Skin epidermis (tissue), 12 donors: ENCODE data around the gene PRTFDC1.

Source experiments
- H3K27ac ChIP-seq, 21 experiments: fragments of 200-600 bp; sonication (generic) in 11 of 21; one replicate each; pipeline ENCODE4 v1.5.0; 2020; ENCODE audit warnings: mild to moderate bottlenecking in 3 of 21, inconsistent platforms in 2 of 21, moderate library complexity in 2 of 21
- H3K4me3 ChIP-seq, 7 experiments: fragments of 200-600 bp; sonication (generic) in 2 of 7; one replicate each; pipeline ENCODE4 v1.5.0; 2020; ENCODE audit warnings: inconsistent platforms in 2 of 7, mild to moderate bottlenecking in 2 of 7, moderate library complexity in 1 of 7

PRTFDC1 gene

DNA sequence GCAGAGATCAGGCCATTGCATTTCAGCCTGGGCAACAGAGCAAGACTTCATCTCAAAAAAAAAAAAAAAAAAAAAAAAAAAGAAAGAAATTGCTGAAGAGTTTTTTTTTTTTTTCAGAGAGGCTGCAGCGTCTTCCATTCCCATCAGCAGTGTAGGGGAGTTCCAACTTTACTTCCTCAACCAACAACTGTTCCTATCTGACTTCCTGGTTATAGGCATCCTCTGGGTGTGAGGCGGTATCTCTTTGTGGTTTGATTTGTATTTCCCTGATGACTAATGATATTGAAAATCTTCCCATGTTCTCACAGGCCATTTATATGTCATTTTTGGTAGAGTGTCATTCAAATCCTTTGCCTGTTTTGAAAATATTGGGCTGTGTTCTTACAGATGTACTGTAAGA, 40.2 kb downstream of the PRTFDC1 start:
- no peak overlapping the region for H3K27ac ChIP-seq

DNA sequence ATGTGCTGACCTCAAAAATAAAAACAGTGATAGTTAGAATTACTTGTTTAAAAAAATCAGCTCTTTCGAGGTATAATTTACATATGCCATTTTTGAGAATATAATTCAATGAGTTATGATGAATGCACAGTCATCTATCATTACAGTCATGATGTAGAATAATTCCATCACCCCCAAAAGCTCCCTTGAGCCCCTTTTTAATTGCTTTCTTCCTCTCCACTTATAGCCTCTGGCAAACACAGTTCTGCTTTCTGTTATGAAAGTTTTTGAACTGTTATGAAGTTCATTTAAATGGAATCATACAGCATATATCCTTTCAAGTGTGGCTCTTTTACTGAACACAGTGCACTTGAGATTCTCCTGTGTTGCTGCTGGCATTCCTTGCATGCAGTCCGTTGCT, 41.4 kb downstream of the PRTFDC1 start:
- no peak overlapping the region for H3K4me3 ChIP-seq
- no peak overlapping the region for H3K27ac ChIP-seq

More for the DNA sequence above, 40.2 kb downstream of the PRTFDC1 start:
- no peak overlapping the region for H3K4me3 ChIP-seq

DNA sequence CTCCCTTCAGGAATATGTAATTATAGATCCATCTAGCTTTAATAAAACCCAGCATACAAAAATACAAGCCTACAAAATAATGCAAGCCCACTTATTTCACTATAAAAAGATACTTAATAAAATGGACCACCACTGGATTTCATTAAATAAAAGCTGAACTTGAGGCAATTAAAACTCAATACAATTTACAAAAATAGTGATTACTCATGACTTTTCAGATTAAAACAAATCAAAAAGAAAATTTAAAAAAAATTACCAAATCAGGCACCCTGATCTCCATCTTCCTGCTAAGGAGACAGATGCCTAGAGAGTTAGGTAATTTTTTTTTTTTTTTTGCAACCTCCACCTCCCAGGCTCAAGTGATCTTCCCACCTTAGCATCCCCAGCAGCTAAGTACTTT, 41.8 kb downstream of the PRTFDC1 start:
- Histone ChIP-seq H3K4me3 (no peak overlapping the region), H3K27ac (no peak overlapping the region)

DNA sequence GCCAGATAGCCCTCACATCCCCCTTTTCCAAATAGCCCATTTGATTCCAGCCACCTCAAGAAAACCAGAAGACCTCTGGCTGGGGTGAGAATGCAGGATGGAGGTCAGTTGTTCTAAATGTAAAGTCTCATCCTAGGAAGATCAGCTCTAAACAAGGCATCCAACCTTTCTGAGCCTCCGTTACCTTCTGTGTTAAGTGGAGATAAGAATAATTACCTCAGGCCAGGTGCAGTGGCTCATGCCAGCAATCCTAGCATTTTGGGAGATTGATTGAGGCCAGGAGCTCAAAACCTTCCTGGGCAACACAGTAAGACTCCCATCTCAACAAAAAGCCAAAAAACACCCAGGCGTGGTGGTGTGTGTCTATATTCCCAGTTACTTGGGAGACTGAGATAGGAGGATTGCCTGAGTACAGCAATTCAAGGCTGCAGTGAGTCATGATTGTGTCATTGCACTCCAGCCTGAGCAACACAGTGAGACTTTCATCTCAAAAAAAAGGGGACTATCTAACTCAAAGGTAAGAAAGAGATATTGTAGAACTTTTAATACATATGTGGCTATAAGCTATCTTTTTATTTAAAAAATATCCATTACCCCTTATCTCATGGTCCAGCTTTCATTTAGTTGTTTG, 43.5 kb downstream of the PRTFDC1 start:
- Histone ChIP-seq H3K27ac (no peak overlapping the region), H3K4me3 (no peak overlapping the region)

DNA sequence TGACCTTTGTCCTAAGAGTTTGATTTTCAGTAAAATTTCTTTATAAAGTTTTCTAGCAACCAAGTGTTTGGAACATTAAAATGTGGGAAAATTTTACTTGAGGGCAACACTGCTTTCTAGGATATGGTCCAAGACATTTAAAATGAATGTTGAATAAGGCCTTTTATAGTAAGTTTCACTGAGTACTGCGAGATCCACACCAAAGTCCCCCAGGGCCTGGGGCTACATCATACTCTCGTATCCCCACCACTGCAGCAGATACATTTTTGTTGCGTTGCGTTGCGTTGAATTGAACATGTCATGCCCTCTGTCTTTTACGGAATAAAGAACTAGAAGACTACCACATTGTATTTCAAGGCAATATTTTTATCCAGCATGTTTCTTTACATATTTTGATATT, 44.5 kb downstream of the PRTFDC1 start:
- H3K27ac ChIP-seq = no peak overlapping the region
- H3K4me3 ChIP-seq = no peak overlapping the region

DNA sequence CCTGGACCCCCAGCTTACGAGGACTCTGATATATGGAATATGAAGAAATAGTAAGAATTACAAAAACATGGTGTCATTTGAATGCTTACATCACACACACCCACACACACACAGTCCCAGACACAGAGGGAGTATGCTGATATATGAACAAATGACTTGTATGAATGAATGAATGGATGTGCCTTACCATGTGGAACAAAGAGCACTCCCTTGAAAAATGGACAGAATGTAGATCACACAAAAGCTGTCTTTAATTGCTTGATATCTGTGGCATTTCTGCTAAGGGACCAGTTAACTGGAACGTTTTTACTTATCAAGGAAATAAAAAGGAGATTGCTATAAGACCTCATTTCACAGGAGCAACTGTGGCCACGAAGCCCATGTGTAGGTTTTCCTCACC, 46.0 kb downstream of the PRTFDC1 start:
- no peak overlapping the region for H3K4me3 ChIP-seq
- H3K27ac ChIP-seq = no peak overlapping the region

DNA sequence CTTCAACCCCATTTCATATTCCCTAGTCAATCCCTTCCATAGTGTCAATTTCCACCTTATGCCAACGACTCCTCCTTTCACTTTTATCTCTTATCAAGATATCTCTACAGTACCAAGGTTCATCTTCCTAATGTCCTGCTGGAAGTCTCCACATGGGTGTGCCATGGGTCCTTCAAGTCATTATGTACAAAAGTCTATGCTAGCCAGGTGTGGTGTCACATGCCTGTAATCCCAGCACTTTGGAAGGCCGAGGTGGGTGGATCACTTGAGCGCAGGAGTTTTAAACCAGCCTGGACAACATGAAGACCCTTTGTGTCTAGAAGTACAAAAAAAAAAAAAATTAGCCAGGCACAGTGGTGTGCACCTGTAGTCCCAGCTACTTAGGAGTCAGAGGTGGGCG, 47.6 kb downstream of the PRTFDC1 start:
- Histone ChIP-seq H3K27ac (no peak overlapping the region), H3K4me3 (no peak overlapping the region)

DNA sequence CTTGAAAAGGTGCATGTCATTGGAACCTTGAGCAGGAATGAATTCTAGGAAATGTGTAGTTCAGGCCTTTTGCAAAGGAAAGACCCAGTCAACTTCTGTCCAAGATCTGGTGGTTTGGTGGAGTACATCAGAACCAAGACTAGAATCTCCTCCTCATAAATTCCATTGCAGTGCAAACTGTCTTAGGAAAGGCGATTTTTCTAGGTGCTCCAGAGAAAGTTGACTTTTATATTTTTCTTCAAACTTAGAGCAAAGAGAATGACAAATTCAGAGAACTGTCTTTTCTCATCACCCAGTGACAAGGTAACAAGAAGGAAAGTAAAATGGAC, 50.0 kb downstream of the PRTFDC1 start:
- Histone ChIP-seq H3K4me3 (no peak overlapping the region), H3K27ac (peak overlapping the region in 6 of 21 experiments; percentile 4 to 75 (median 50))

DNA sequence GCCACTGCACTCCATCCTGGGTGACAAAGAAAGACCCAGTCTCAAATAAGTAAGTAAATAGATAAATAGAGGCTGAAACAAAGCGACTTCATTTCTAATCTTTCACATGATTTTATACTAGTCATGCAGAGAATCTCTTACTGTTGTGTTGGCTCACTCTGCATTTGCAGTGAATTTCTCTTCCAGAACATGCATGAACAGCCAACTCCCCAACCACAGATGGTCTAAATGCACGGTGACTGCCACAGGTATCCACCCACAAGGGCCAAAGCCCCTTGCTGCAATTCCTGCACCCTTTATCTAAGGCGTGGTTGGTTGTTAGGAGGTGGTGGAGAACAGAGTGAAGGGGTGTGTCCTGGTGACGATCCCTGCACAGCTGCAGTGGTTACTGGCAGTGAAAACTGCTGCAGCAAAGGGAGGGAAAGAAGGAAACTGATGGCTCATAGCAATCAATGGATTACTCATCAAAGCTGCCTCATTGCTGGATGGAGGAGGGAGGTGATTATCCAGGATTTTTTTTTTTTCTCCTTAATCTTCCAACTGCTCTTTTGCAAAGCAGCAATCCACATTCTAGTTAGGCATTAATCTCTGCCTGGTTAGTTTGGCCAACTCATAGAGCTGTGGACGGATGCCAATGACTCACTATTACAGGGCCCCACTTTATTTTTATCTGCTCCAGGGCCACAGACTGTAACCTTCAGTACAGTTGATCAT, 50.6 kb downstream of the PRTFDC1 start:
- H3K4me3 ChIP-seq = no peak overlapping the region
- H3K27ac ChIP-seq = peak overlapping the region in 15 of 21 experiments; percentile 4 to 78 (median 55)

DNA sequence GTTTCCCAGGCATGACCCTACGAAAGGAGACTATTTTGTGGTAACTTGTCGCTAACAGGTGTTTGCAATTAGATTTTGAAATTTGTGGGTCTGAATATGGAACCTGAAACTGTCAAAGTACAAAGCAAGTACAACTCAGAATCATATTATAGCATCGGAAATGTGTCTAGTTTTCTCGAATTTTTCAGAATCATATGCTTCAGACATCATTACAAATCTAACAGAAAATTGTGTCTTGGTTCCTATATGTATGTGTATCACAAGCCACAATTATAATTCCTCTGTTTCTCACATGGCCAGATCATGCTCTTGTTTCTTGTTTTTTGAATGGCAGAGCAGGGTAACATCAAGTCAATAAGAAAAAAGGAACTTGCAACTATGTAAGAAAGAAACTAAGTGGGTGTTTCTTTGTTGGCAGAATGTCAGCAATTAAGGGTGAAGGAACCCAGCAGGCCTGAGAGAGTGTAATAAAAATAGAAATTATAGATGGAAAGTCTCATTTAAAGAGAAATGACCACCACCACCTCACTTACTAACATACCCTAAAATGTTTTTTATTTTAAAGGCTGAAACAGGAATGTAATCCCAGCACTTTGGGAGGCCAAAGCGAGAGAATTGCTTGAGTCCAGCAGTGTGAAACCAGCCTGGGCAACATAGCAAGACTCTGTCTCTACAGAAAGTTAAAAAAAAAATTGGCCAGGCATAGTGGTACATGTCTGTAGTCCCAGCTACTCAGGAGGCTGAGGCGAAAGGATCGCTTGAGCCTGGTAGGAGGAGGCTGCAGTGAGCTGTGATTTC, 51.3 kb downstream of the PRTFDC1 start:
- Histone ChIP-seq H3K4me3 (no peak overlapping the region), H3K27ac (peak overlapping the region in 14 of 21 experiments; percentile 9 to 78 (median 61))

DNA sequence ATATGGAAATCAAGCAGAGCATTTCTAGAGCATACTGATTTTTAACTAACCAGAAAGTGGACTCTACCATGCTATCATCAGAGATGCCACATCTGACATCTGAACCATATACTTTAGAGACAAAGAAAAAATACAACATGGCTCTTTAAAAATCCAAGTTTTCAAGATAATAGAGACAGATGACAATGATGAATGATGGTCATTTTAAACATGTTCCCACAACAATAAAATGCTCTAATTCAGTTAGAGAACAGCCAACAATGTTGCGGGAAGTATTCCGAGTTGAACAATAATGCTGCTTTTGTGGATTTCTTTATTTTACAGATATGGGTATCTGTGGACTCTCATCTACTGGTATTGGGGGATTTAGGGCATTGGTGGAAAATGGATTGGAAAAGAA, 52.8 kb downstream of the PRTFDC1 start:
- H3K4me3 ChIP-seq = no peak overlapping the region
- no peak overlapping the region for H3K27ac ChIP-seq

DNA sequence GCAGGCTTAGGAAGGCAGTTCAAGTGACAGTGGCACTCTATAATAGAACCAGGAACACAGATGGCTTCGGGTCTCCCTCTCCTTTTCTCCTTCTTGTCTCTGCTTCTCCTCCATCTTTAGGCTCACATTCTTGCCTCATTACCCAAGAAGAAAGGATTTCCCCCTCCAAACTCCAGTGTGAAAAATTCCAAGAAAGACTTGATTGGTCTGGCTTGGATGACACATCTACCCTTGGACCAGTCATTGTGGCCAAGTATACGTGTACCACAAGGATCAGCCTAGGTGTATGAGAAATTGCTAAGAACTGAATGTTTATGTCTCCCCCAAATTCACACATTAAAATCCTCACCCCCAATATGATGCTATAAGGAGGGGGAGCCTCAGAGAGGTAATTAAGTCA, 53.9 kb downstream of the PRTFDC1 start:
- no peak overlapping the region for H3K27ac ChIP-seq

DNA sequence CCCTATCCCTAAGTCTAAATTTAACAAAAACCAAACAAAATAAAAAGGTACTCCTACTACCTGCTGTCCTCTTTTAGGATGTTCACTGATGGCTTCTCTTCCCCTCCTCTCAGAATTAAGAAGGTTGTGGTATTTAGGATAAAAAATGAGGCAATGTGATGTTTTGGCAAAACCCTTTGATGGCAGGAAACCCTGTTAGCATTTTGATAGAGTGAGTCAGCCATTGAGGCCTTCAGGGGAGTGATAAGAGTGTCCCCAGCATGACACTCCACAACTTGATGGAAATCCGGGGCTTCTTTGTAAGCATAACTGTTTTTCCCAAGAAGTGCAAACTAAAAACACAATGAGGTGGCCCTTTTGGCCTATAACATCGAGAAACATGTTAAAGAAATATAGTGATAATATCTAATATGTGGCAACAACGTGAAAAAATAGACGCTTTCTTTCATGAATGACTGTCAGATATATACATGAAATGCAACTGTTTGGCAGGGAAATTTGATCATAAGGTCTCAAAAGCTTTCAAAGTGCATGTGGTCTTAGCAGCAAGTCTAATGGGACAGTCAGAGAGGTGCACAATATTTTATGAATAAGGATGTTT, 55.0 kb downstream of the PRTFDC1 start:
- H3K27ac ChIP-seq = peak overlapping the region in 1 of 21 experiments; percentile 29

More for the DNA sequence above, 53.9 kb downstream of the PRTFDC1 start:
- no peak overlapping the region for H3K4me3 ChIP-seq

DNA sequence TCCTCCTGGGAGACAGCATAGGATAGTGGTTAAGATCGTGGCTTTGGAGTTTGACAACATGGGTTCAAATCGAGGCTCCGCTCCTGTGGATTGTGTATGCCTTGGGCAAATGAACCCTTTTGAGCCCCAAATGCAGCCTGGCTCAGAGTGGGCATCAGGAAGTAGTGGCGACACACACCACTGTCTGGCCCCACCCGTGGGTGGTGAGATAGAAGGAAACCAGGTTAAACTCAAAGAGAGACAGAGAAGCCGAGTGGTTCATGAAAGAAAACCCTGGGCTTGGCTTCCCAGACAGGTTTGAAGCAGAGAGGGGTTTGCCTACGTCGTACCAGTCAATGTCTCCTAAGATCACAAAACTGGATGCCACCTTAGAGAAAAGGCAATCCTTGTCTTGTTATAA, 57.7 kb downstream of the PRTFDC1 start:
- peak overlapping the region in 8 of 21 experiments; percentile 3 to 69 (median 40) for H3K27ac ChIP-seq
- H3K4me3 ChIP-seq = no peak overlapping the region

More for the DNA sequence above, 55.0 kb downstream of the PRTFDC1 start:
- H3K4me3 ChIP-seq = no peak overlapping the region

DNA sequence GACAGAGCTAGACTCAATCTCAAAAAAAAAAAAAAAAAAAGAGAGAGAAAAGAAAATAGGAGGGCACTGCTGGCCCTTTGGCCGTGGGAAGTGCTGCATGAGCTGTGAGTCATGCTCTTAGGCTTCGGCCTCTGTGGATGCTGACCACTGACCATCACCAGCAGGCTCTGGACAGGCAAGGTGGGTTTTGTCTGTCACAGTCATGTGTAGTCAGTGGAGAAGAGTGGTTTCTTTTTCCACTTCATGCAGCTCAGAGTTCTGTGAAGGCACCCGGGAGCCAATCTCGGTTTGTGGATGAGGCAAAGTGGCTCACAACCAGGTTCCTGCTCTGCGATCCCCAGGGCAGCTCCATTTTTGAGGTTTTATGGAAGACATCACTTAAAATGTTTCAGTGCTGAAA, 58.1 kb downstream of the PRTFDC1 start:
- peak overlapping the region in 9 of 21 experiments; percentile 3 to 69 (median 36) for H3K27ac ChIP-seq
- no peak overlapping the region for H3K4me3 ChIP-seq

DNA sequence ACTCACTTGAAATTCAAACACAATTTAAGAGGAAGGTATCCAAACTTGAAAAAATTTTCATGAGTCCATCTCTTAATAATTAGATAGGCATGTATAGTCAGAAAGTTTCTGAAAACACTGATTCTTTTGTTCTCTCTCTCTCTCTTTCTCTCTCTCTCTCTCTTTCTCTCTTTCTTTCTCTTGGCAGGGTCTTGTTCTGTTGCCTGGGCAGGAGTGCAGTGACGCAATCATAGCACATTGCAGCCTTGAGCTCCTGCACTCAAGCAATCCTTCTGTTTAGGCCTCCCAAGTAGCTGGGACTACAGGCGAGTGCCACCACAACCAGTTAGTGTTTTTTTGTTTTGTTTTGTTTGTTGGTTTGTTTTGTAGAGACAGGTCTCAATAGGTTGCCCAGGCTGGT, 59.3 kb downstream of the PRTFDC1 start:
- H3K4me3 ChIP-seq = no peak overlapping the region
- H3K27ac ChIP-seq = no peak overlapping the region

DNA sequence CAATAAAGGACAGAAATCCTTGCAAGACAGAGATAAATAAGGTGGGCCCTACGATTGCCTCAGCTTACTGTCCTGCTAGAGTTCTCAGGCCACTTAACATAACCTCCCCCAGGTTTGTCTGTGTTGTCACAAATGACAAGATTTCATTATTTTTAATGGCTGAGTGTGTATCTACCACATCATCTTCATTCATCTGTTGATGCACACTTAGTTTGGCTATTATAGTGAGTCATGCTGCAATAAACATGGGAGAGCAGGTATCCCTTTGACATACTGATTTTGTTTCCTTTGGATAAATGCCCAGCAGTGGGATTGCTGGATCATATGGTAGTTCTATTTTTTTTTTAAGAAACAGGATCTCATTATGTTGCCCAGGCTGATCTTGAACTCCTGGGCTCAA, 60.6 kb downstream of the PRTFDC1 start:
- H3K4me3 ChIP-seq = no peak overlapping the region
- H3K27ac ChIP-seq = no peak overlapping the region

DNA sequence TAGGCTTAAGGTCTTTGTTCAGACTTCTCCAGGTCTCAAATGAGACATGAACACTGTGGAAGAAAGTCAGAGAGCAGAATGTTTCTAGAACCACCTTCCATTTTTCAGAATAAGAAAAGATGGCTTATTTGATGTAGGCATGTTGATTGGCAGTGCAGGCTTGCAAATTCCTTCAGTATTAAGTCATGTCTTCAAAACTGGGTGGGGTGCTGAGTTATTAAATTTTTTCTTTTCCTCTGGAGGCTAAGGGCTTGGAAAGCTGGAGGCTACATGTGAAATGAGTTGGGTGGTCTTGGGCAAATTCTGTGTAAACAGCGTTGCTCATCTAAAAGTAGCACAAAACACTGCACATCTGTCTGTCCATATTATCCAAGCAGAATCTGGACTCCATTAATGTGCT, 62.8 kb downstream of the PRTFDC1 start:
- peak overlapping the region in 4 of 21 experiments; percentile 23 to 74 (median 42) for H3K27ac ChIP-seq
- no peak overlapping the region for H3K4me3 ChIP-seq

DNA sequence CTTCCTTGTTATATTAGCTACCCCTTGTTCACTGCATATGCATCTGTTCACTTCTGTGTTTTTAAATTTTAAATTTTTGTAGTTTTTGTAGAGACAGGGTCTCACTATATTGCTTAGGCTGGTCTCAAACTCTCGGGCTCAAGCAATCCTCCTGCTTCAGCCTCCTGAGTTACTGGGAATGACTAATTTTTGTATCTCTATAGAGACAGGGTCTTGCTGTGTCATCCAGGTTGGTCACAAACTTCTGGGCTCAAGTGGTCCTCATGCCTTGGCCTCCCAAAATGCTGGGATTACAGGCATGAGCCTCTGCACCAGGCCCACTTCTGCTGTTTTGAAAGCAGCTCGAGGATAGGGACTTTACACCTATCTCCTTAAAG, 64.6 kb downstream of the PRTFDC1 start:
- peak overlapping the region in 11 of 21 experiments; percentile 1 to 80 (median 39) for H3K27ac ChIP-seq
- H3K4me3 ChIP-seq = no peak overlapping the region

DNA sequence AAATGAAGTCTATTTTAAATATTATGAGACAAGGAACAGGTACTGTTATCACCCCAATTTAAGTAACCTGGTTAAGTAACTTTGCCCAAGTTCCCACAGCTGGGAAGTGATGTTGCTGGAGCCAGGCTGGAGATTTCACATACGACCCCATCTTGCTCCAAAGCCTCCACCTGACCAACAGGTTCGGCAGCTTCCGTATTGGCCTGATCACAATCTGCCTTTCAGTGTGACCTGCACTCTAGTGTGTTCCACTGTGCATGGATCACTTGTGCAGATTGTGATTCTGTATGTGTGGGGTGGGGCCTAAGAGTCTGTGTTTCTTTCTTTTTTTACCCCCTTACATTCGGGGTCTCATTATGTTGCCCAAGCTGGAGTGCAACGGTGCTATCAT, 66.1 kb downstream of the PRTFDC1 start:
- Histone ChIP-seq H3K27ac (peak overlapping the region in 1 of 21 experiments; percentile 50), H3K4me3 (no peak overlapping the region)
